ENCODE measurements around the gene RNF217. TPM values are rescaled to one million over a fixed set of nuclear protein-coding genes. Genes with fewer than 3 reads are reported as not detected.

RNF217 gene
- total RNA-seq, 4 donors from 2014 or later, result 4.5 to 15.5 (median 12.4) TPM

DNA sequence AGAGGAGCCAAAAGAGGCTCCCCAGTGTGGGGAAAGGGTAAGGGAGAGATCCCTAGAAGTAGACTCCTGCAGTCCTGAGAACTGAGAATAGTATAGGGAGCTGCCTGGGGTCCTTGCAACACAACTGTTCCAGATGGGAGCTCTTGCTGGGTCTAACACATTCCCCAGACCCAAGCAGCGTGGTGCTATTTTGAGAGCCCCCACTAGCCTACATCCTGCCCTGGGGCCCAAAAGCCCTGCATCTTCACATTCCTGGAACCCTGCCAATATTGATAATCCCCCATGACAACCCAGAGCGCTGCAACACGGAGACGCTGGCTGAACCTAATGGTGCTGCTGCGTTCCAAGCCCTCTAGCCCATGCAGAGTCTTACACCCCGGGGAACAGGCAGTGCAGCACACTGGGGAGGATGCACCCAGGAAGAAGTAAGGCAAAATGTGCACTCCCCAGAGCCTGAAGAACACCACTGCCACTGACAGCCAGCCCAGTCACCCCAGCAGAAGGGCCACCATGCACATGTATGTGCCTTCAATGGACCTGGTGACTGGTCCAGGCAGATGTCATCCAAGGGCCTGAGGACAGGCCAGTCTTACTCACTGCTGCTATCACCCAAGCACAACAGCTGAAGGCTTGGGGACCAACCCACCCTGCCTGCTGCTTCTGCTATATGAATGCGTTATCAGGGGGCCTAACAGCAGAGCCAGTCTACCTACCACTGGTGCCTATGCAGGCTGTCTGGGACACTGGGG lies 7.0 kb upstream of the RNF217 start:
- DNase-seq (no peak), ATAC-seq (no peak)
- Histone ChIP-seq H3K9me3 (no peaks in the 10 kb centered on the region), H3K4me3 (no peak overlapping the region), H3K27ac (no peak overlapping the region), H3K36me3 (no peaks in the 10 kb centered on the region), H3K4me1 (peaks cover 0 to 2% of the 10 kb centered on the region in 2 donors), H3K27me3 (no peaks in the 10 kb centered on the region)
- TF ChIP-seq, protein P1, sequence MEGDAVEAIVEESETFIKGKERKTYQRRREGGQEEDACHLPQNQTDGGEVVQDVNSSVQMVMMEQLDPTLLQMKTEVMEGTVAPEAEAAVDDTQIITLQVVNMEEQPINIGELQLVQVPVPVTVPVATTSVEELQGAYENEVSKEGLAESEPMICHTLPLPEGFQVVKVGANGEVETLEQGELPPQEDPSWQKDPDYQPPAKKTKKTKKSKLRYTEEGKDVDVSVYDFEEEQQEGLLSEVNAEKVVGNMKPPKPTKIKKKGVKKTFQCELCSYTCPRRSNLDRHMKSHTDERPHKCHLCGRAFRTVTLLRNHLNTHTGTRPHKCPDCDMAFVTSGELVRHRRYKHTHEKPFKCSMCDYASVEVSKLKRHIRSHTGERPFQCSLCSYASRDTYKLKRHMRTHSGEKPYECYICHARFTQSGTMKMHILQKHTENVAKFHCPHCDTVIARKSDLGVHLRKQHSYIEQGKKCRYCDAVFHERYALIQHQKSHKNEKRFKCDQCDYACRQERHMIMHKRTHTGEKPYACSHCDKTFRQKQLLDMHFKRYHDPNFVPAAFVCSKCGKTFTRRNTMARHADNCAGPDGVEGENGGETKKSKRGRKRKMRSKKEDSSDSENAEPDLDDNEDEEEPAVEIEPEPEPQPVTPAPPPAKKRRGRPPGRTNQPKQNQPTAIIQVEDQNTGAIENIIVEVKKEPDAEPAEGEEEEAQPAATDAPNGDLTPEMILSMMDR (IDR thresholded peaks at IDR 0.05 in 4 of 5, conservative IDR thresholded peaks at IDR 0.05 in 1 of 5), result no peak
- no peak for TF ChIP-seq POLR2A (IDR thresholded peaks at IDR 0.05)
- in situ Hi-C loops (cut with MboI; ENCODE audit: low sequenced_read_pairs in 4 of 4) (loop anchor here in 1 of 4 donors (10.0 kb wide), 1 partner anchor 160 kb away; no protein-coding TSS in a partner anchor), intact Hi-C loops (cut with DNase I; ENCODE audit: low total_unique reads) (no loop called here)

DNA sequence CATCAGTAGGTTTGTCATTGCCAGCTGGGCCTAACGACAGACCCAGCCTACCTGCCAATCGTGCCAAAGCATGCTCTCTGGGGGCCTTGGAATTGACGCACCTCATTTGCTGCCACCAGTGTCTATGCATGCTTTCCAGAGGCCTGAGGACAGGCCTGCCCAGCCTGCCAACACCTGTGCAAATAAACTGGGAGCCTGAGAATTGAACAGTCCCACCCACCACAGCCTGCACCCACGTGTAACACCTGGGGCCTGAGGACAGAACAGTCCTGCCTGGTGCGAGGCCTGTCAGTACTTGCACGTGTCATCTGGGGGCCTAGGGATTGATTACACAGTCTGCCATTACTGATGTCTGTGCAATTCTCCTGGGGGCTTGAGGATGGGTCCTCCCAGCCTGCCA lies 6.2 kb upstream of the RNF217 start:
- Histone ChIP-seq H3K27ac (no peak overlapping the region), H3K9me3 (no peaks in the 10 kb centered on the region), H3K4me3 (no peak overlapping the region), H3K36me3 (no peaks in the 10 kb centered on the region), H3K27me3 (no peaks in the 10 kb centered on the region), H3K4me1 (peaks cover 3 to 8% of the 10 kb centered on the region in 2 donors)
- no peak for ATAC-seq
- no peak for DNase-seq
- TF ChIP-seq, protein P1 (IDR thresholded peaks at IDR 0.05 in 4 of 5, conservative IDR thresholded peaks at IDR 0.05 in 1 of 5), result no peak
- TF ChIP-seq POLR2A (IDR thresholded peaks at IDR 0.05), result no peak
- intact Hi-C loops (cut with DNase I; ENCODE audit: low total_unique reads), result no loop called here
- in situ Hi-C loops (cut with MboI; ENCODE audit: low sequenced_read_pairs in 4 of 4), result loop anchor here in 1 of 4 donors (10.0 kb wide), 1 partner anchor 159 kb away; no protein-coding TSS in a partner anchor

DNA sequence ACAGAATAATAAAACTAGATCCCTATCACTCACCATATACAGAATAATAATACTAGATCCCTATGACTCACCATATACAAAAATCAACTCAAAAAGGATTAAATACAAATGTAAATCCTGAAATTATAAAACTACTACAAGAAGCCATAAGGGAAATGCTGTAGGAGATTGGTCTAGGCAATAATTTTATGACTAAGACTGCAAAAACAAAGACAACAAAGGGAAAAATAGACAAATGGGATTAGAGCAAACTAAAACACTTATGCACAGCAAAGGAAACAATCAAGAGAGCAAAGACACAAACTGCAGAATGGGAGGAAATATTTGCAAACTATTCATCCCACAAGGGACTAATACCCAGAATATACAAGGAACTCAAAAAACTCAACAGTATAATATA lies 4.1 kb upstream of the RNF217 start:
- DNase-seq, result no peak
- intact Hi-C loops (cut with DNase I; ENCODE audit: low total_unique reads), result no loop called here
- Histone ChIP-seq H3K4me1 (peaks cover 7 to 8% of the 10 kb centered on the region in 2 donors), H3K27ac (no peak overlapping the region), H3K9me3 (no peaks in the 10 kb centered on the region), H3K27me3 (no peaks in the 10 kb centered on the region), H3K4me3 (no peak overlapping the region), H3K36me3 (no peaks in the 10 kb centered on the region)
- in situ Hi-C loops (cut with MboI; ENCODE audit: low sequenced_read_pairs in 4 of 4), result loop anchor here in 1 of 4 donors (10.0 kb wide), 1 partner anchor 157 kb away; no protein-coding TSS in a partner anchor
- TF ChIP-seq, protein P1 (IDR thresholded peaks at IDR 0.05 in 4 of 5, conservative IDR thresholded peaks at IDR 0.05 in 1 of 5), result no peak
- no peak for TF ChIP-seq POLR2A (IDR thresholded peaks at IDR 0.05)
- ATAC-seq, result no peak

DNA sequence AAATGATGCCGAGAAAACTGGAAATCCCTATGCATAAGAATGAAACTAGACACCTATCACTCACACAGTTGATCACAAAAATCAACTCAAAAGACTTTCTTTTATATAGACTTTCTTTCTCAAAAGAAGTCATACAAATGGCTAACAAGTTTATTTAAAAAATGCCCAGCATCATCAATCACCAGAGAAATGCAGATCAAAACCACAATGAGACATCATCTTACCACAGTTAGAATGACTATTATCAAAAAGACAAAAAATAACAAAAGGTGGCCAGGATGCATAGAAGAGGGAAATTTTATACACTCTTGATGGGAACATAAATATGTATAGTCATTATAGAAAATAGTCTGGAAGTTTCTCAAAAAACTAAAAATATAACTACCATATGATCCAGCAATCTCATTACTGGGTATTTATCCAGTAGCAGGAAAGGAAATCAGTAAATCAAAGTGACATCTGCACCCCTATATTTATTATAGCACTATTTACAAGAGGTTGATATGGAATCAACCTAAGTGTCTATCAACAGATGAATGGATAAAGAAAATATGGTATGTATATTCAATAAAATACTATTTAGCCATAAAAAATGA lies 3.4 kb upstream of the RNF217 start:
- intact Hi-C loops (cut with DNase I; ENCODE audit: low total_unique reads) (no loop called here), in situ Hi-C loops (cut with MboI; ENCODE audit: low sequenced_read_pairs in 4 of 4) (loop anchor here in 1 of 4 donors (10.0 kb wide), 1 partner anchor 156 kb away; no protein-coding TSS in a partner anchor)
- H3K27ac ChIP-seq, result no peak overlapping the region
- DNase-seq (no peak), ATAC-seq (no peak)
- H3K36me3 ChIP-seq, result no peaks in the 10 kb centered on the region
- no peaks in the 10 kb centered on the region for H3K9me3 ChIP-seq
- TF ChIP-seq POLR2A (IDR thresholded peaks at IDR 0.05), result no peak
- TF ChIP-seq, protein P1 (IDR thresholded peaks at IDR 0.05 in 4 of 5, conservative IDR thresholded peaks at IDR 0.05 in 1 of 5), result no peak
- peaks cover 8 to 12% of the 10 kb centered on the region in 2 donors for H3K4me1 ChIP-seq
- H3K4me3 ChIP-seq, result no peak overlapping the region
- H3K27me3 ChIP-seq, result no peaks in the 10 kb centered on the region
